Large intestine (tissue), 3 donors: ENCODE measurements around the gene CUL3. TPM values are rescaled to one million over a fixed set of nuclear protein-coding genes. Genes with fewer than 3 reads are reported as not detected.

Experiments
- DNase-seq, 2 donors: peaks; one replicate each; pipeline versions ENCODE4 v3.0.0 to v3.0.0-alpha.2; 2013
- H3K27ac ChIP-seq: one replicate; pipeline ENCODE4 v1.5.1; 2013; ENCODE audit warnings: low read length
- H3K27me3 ChIP-seq: 2 replicates; pipeline ENCODE4 v1.6.1; 2013; ENCODE audit warnings: low read length; ENCODE audit not compliant: control insufficient read depth, insufficient read depth
- H3K36me3 ChIP-seq: 2 replicates; pipeline ENCODE4 v1.6.1; 2013; ENCODE audit warnings: low read length; ENCODE audit not compliant: control insufficient read depth, insufficient read depth
- H3K4me1 ChIP-seq: one replicate; pipeline ENCODE4 v1.6.1; 2013; ENCODE audit warnings: low read length; ENCODE audit not compliant: control insufficient read depth, insufficient read depth
- H3K4me3 ChIP-seq: one replicate; pipeline ENCODE4 v1.5.1; 2013; ENCODE audit warnings: low read length
- H3K9me3 ChIP-seq: one replicate; pipeline ENCODE4 v1.6.1; 2013; ENCODE audit warnings: mild to moderate bottlenecking, low read depth, low read length, moderate library complexity; ENCODE audit not compliant: control insufficient read depth
- WGBS: methylation state at CpG from one replicate; pipeline ENCODE4 v1.1.5; 2013; ENCODE audit warnings: low lambda C conversion rate; ENCODE audit not compliant: insufficient coverage; 5-methylcytosine and 5-hydroxymethylcytosine counted together
- polyA plus RNA-seq: library from polyadenylated mRNA; unstranded; fragments of 120-200 nt; gene quantifications from one replicate; pipeline ENCODE4 v1.2.1, GENCODE V29; 2013

Gene CUL3
- polyA plus RNA-seq, 1 donor, result 63.3 TPM

GRCh38 chr2:224449212-224450147 lies 135.7 kb downstream of the CUL3 start:
- Histone ChIP-seq H3K4me3 (no peak overlapping the region), H3K36me3 (no peaks in the 10 kb centered on the region), H3K27ac (no peak overlapping the region), H3K27me3 (no peaks in the 10 kb centered on the region), H3K9me3 (no peaks in the 10 kb centered on the region), H3K4me1 (no peaks in the 10 kb centered on the region)
- DNase-seq, result no peak
- WGBS, result 90% methylated on average over 2 of the region's 4 CpGs

GRCh38 chr2:224448236-224448635 lies 136.9 kb downstream of the CUL3 start:
- H3K4me3 ChIP-seq, result no peak overlapping the region
- H3K27ac ChIP-seq, result no peak overlapping the region
- H3K9me3 ChIP-seq, result no peaks in the 10 kb centered on the region
- no peak for DNase-seq
- peaks cover 3% of the 10 kb centered on the region for H3K27me3 ChIP-seq
- H3K4me1 ChIP-seq, result no peaks in the 10 kb centered on the region
- no CpG with 5 or more reads among the region's 1 CpG for WGBS
- H3K36me3 ChIP-seq, result no peaks in the 10 kb centered on the region

GRCh38 chr2:224444783-224445182 lies 140.4 kb downstream of the CUL3 start:
- WGBS, result no CpG with 5 or more reads among the region's 4 CpGs
- no peak overlapping the region for H3K27ac ChIP-seq
- H3K27me3 ChIP-seq, result peaks cover 12% of the 10 kb centered on the region
- H3K9me3 ChIP-seq, result no peaks in the 10 kb centered on the region
- H3K36me3 ChIP-seq, result no peaks in the 10 kb centered on the region
- H3K4me1 ChIP-seq, result no peaks in the 10 kb centered on the region
- no peak overlapping the region for H3K4me3 ChIP-seq
- DNase-seq, result no peak

GRCh38 chr2:224444021-224444420 lies 141.1 kb downstream of the CUL3 start:
- no peaks in the 10 kb centered on the region for H3K36me3 ChIP-seq
- H3K4me1 ChIP-seq, result no peaks in the 10 kb centered on the region
- WGBS, result no CpG with 5 or more reads among the region's 5 CpGs
- DNase-seq, result no peak
- H3K9me3 ChIP-seq, result no peaks in the 10 kb centered on the region
- H3K4me3 ChIP-seq, result no peak overlapping the region
- peaks cover 12% of the 10 kb centered on the region for H3K27me3 ChIP-seq
- H3K27ac ChIP-seq, result no peak overlapping the region

GRCh38 chr2:224442071-224442967 lies 142.8 kb downstream of the CUL3 start:
- peaks cover 12% of the 10 kb centered on the region for H3K27me3 ChIP-seq
- no peaks in the 10 kb centered on the region for H3K4me1 ChIP-seq
- WGBS, result no CpG with 5 or more reads among the region's 82 CpGs
- no peaks in the 10 kb centered on the region for H3K36me3 ChIP-seq
- H3K4me3 ChIP-seq, result peak overlapping the region; percentile 31
- H3K9me3 ChIP-seq, result no peaks in the 10 kb centered on the region
- peak in 1 of 2 donors; percentile 44 for DNase-seq
- H3K27ac ChIP-seq, result no peak overlapping the region

GRCh38 chr2:224440988-224441387 lies 144.2 kb downstream of the CUL3 start:
- no peak for DNase-seq
- Histone ChIP-seq H3K4me3 (no peak overlapping the region), H3K4me1 (no peaks in the 10 kb centered on the region), H3K27ac (no peak overlapping the region), H3K9me3 (no peaks in the 10 kb centered on the region), H3K36me3 (no peaks in the 10 kb centered on the region), H3K27me3 (peaks cover 12% of the 10 kb centered on the region)
- WGBS, result no CpG with 5 or more reads among the region's 5 CpGs

GRCh38 chr2:224438726-224439125 lies 146.4 kb downstream of the CUL3 start:
- Histone ChIP-seq H3K36me3 (no peaks in the 10 kb centered on the region), H3K4me3 (no peak overlapping the region), H3K27ac (no peak overlapping the region), H3K27me3 (peaks cover 9% of the 10 kb centered on the region), H3K9me3 (no peaks in the 10 kb centered on the region), H3K4me1 (no peaks in the 10 kb centered on the region)
- no peak for DNase-seq

- no peaks in the 10 kb centered on the region for H3K9me3 ChIP-seq
- no peaks in the 10 kb centered on the region for H3K4me1 ChIP-seq
- H3K27me3 ChIP-seq, result no peaks in the 10 kb centered on the region
- no peak for DNase-seq
- H3K36me3 ChIP-seq, result no peaks in the 10 kb centered on the region
- WGBS, result no CpG with 5 or more reads among the region's 1 CpG
- H3K4me3 ChIP-seq, result no peak overlapping the region
- no peak overlapping the region for H3K27ac ChIP-seq
Measured at GRCh38 chr2:224436634-224437033, 148.5 kb downstream of the CUL3 start.

- H3K36me3 ChIP-seq, result no peaks in the 10 kb centered on the region
- H3K4me3 ChIP-seq, result no peak overlapping the region
- H3K4me1 ChIP-seq, result no peaks in the 10 kb centered on the region
- no peaks in the 10 kb centered on the region for H3K27me3 ChIP-seq
- H3K9me3 ChIP-seq, result no peaks in the 10 kb centered on the region
- no peak overlapping the region for H3K27ac ChIP-seq
- WGBS, result 95% methylated on average over 3 of the region's 4 CpGs
- no peak for DNase-seq
Measured at GRCh38 chr2:224434618-224435017, 150.5 kb downstream of the CUL3 start.

GRCh38 chr2:224433442-224433841 lies 151.7 kb downstream of the CUL3 start:
- Histone ChIP-seq H3K4me1 (no peaks in the 10 kb centered on the region), H3K36me3 (no peaks in the 10 kb centered on the region), H3K27me3 (no peaks in the 10 kb centered on the region), H3K27ac (no peak overlapping the region), H3K9me3 (no peaks in the 10 kb centered on the region), H3K4me3 (no peak overlapping the region)
- 100% methylated on average over 2 of the region's 10 CpGs for WGBS
- DNase-seq, result no peak
